ENCODE measurements around the gene KIF3A. TPM values are rescaled to one million over a fixed set of nuclear protein-coding genes. Genes with fewer than 3 reads are reported as not detected.

Gene KIF3A
- total and polyA plus RNA-seq, 12 donors, result 4.1 to 42.0 (median 10.6) TPM

DNA sequence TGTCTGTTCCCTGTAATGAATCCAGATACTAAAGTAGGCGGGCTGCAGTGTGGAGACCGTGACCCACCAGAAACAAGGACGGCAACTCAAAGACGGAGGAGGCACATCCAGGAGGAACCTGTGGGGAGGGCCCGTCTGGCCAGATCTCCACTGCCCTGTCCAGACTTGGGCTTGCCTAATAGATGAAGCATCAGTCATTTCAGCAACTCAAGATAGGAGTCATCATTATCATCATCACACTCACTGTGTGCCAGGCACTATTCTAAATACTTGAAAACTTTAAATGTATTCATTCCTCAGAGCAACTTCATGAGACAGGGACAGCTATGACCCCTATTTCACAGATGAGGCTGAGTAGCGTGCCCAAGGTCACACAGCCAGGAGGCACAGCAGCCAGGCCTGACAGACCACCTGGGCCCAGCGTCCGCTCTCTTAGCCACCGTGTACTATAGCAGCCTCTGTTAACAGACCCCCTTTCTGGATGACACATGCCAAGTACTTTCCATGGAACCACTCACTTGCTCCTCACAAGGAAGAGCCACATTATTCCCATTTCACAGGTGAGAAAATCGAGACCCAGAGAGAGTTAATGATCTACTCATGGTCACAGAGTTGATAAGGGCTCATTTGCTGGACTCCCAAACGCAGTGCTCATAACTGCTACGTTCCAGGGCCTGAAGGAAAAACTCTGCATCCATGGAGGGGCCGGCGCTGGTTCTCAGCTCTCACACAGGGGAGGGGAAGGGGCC is 68.5 kb downstream of the KIF3A start:
- no peaks in the 10 kb centered on the region for H3K36me3 ChIP-seq (replicated peaks in 1 of 2)
- no peaks in the 10 kb centered on the region for H3K9me3 ChIP-seq (replicated peaks in 1 of 3)
- no peaks in the 10 kb centered on the region for H3K27me3 ChIP-seq
- WGBS, 4 donors, result 81 to 91% (median 86%) methylated on average over 13 to 14 of the region's 14 CpGs
- no peaks in the 10 kb centered on the region for H3K4me1 ChIP-seq (replicated peaks in 1 of 2)
- H3K27ac ChIP-seq, result no peak overlapping the region
- DNase-seq, result peak in 1 of 7 donors; percentile 35
- H3K4me3 ChIP-seq, result no peak overlapping the region
- intact Hi-C loops (cut with DNase I), result no loop called here
- no peak for TF ChIP-seq POLR2A (IDR thresholded peaks at IDR 0.05)

DNA sequence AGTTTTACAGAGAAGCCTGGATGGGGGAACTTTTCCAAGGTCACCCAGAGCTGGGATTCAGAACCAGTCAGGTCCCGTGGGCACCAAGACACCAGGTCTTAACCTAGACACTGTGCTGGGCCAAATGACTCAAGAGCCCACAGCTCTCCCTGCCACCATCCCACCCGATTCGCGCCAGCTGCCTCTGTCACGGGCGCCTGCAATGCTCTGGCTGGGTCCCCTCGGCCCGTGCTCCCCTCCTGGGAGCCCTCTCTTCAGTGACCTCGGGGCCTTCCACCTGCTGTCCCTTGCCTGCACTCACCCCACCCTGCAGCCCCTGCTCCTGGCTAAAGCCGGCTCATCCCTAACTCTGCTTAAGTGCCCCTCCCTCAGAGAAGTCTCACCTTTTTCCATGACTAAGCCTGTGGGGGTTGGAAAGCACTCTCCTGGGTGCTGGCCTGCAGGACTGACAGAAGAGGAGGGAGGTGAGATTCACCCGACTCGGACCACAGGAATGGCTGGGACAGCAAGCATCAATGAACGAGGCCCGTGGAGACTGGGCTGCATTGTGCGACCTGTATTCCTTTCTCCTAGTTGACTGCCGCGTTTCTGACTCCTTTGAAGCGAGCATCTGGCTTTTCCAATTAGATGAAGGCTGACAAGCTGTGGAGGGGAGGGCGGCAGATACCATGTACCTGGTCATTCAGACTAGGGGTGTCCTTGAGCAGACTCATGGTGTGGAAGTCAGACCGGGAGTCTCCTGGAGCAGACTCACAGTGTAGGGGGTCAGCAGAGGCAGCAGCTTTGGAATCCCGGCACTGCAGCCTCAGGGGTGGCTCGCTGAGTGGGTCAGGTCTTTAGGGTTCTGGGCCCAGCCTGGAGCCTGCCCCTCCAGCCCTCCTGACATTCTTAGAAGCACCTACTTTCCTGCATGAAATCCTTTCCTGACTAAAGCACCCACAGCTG is 69.3 kb downstream of the KIF3A start:
- peak in 1 of 7 donors; percentile 35 for DNase-seq
- no peaks in the 10 kb centered on the region for H3K36me3 ChIP-seq (replicated peaks in 1 of 2)
- H3K27ac ChIP-seq, result no peak overlapping the region
- H3K4me1 ChIP-seq (replicated peaks in 1 of 2), result no peaks in the 10 kb centered on the region
- H3K9me3 ChIP-seq (replicated peaks in 1 of 3), result no peaks in the 10 kb centered on the region
- 69 to 74% (median 71%) methylated on average over 9 to 22 of the region's 22 CpGs for WGBS, 4 donors
- TF ChIP-seq, protein P1, sequence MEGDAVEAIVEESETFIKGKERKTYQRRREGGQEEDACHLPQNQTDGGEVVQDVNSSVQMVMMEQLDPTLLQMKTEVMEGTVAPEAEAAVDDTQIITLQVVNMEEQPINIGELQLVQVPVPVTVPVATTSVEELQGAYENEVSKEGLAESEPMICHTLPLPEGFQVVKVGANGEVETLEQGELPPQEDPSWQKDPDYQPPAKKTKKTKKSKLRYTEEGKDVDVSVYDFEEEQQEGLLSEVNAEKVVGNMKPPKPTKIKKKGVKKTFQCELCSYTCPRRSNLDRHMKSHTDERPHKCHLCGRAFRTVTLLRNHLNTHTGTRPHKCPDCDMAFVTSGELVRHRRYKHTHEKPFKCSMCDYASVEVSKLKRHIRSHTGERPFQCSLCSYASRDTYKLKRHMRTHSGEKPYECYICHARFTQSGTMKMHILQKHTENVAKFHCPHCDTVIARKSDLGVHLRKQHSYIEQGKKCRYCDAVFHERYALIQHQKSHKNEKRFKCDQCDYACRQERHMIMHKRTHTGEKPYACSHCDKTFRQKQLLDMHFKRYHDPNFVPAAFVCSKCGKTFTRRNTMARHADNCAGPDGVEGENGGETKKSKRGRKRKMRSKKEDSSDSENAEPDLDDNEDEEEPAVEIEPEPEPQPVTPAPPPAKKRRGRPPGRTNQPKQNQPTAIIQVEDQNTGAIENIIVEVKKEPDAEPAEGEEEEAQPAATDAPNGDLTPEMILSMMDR (IDR thresholded peaks at IDR 0.05), result no peak
- TF ChIP-seq POLR2A (IDR thresholded peaks at IDR 0.05), result no peak
- no peak overlapping the region for H3K4me3 ChIP-seq
- intact Hi-C loops (cut with DNase I), result no loop called here
- no peaks in the 10 kb centered on the region for H3K27me3 ChIP-seq

DNA sequence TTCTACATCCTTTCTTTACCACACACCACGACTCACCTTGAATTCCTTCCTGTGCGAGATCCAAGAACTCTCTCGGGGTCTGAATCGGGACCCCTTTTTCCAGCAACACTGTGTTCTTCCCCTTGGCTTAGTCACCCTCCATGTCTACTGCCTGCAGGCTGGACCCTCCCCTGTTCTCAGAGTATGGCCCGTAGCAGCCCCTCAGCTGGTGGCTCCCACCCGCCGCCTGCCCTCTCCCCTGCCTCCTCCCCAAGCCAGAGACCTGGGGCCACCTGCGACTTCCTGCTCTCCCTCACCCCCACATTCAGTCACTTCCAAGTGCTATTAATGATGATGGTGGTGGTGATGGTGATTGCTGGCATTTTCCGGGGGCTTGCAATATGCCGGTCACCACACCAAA is 70.0 kb downstream of the KIF3A start:
- TF ChIP-seq, protein P1 (IDR thresholded peaks at IDR 0.05), result no peak
- TF ChIP-seq POLR2A (IDR thresholded peaks at IDR 0.05), result no peak
- Histone ChIP-seq H3K9me3 (replicated peaks in 1 of 3) (no peaks in the 10 kb centered on the region), H3K4me1 (replicated peaks in 1 of 2) (no peaks in the 10 kb centered on the region), H3K27ac (no peak overlapping the region), H3K36me3 (replicated peaks in 1 of 2) (no peaks in the 10 kb centered on the region), H3K4me3 (no peak overlapping the region), H3K27me3 (no peaks in the 10 kb centered on the region)
- intact Hi-C loops (cut with DNase I), result no loop called here
- WGBS, 4 donors, result 78 to 88% (median 85%) methylated on average over 9 to 10 of the region's 10 CpGs
- DNase-seq, result no peak

DNA sequence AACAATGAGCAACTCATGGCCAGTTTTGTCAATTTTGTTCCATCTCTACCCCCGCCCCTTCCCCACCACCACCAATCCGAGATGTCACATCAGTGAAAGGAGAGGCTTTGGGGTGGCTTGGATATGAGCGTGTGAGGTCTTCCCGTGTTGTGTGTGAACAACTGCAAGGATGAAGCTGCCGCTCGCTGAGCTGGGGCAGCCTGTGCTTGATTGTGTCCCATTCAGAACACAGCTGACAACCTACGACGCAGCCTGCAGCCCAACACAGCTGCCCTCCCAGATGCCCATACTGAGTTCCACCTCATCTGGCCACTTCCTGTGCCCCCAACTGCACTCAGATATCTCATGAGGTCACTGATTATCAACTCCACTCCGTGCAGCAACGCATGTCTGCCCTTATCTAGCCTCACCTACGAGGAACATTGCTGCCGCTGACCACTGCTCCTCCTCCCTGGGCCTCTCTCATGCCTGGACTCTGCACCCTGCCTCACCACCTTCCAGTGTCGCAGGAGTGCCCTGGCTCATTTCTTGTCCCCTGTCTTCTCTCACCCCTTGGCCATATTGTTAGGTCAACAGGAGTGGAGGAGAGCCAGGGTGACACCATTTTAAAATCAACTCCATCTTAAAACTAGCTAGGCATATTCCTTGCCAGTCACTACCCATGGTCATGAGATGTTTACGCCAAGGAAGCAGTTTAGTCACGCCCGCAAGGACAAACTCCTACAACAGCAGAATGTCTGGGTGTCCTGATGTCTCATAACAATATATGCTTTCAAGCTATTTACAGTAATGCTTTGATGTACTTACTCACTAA is 70.8 kb downstream of the KIF3A start:
- TF ChIP-seq, protein P1 (IDR thresholded peaks at IDR 0.05), result no peak
- TF ChIP-seq POLR2A (IDR thresholded peaks at IDR 0.05), result no peak
- 79 to 86% (median 82%) methylated on average over 14 to 16 of the region's 16 CpGs for WGBS, 4 donors
- Histone ChIP-seq H3K36me3 (replicated peaks in 1 of 2) (no peaks in the 10 kb centered on the region), H3K4me1 (replicated peaks in 1 of 2) (no peaks in the 10 kb centered on the region), H3K9me3 (replicated peaks in 1 of 3) (no peaks in the 10 kb centered on the region), H3K4me3 (no peak overlapping the region), H3K27me3 (no peaks in the 10 kb centered on the region), H3K27ac (no peak overlapping the region)
- DNase-seq, result peak in 1 of 7 donors; percentile 37
- intact Hi-C loops (cut with DNase I), result no loop called here
